ENCODE measurements around the gene DCANP1. TPM values are rescaled to one million over a fixed set of nuclear protein-coding genes. Genes with fewer than 3 reads are reported as not detected.

DCANP1 gene
- total RNA-seq, 1 experiment from 2014 or later = not detected

GRCh38 chr5:135471726-135472125, 24.6 kb upstream of the DCANP1 start:
- DNase-seq (ENCODE audit: low spot score) (no peak), ATAC-seq (no peak)
- TF ChIP-seq ZMAT4 (CRISPR knock-in tag; IDR thresholded peaks at IDR 0.05) (no peak), FOXP4 (CRISPR knock-in tag; IDR thresholded peaks at IDR 0.05) (no peak), CREM (CRISPR knock-in tag; IDR thresholded peaks at IDR 0.05) (no peak), ATF2 (CRISPR knock-in tag; IDR thresholded peaks at IDR 0.05; ENCODE audit: borderline replicate concordance, low read depth) (no peak)
- H3K27me3 Mint-ChIP-seq (ENCODE audit: low read depth) = peaks cover 88% of the 10 kb centered on the region
- POLR2A ChIA-PET = no interaction called here
- no peaks in the 10 kb centered on the region for H3K9me3 Mint-ChIP-seq
- H3K27ac Mint-ChIP-seq = no peak overlapping the region
- H3K4me1 Mint-ChIP-seq = peaks cover 19% of the 10 kb centered on the region
- H3K4me3 Mint-ChIP-seq = no peak overlapping the region
- no peaks in the 10 kb centered on the region for H3K36me3 Mint-ChIP-seq
- CTCF ChIA-PET = no interaction called here

GRCh38 chr5:135469911-135470310, 22.8 kb upstream of the DCANP1 start:
- DNase-seq (ENCODE audit: low spot score) (no peak), ATAC-seq (no peak)
- peaks cover 21% of the 10 kb centered on the region for H3K4me1 Mint-ChIP-seq
- ChIA-PET CTCF (interaction anchor here (1.4 kb wide), 1 partner anchor 81 kb away, joined by 3 read pairs; no protein-coding TSS in a partner anchor), POLR2A (no interaction called here)
- no peak overlapping the region for H3K4me3 Mint-ChIP-seq
- H3K27ac Mint-ChIP-seq = no peak overlapping the region
- no peaks in the 10 kb centered on the region for H3K9me3 Mint-ChIP-seq
- peaks cover 91% of the 10 kb centered on the region for H3K27me3 Mint-ChIP-seq (ENCODE audit: low read depth)
- no peaks in the 10 kb centered on the region for H3K36me3 Mint-ChIP-seq
- TF ChIP-seq ZNF512 (CRISPR knock-in tag; IDR thresholded peaks at IDR 0.05; ENCODE audit: borderline replicate concordance) (no peak), ZNF671 (CRISPR knock-in tag; IDR thresholded peaks at IDR 0.05) (no peak), CREM (CRISPR knock-in tag; IDR thresholded peaks at IDR 0.05) (no peak), ESRRA (CRISPR knock-in tag; IDR thresholded peaks at IDR 0.05; ENCODE audit: borderline replicate concordance) (no peak)

GRCh38 chr5:135468541-135468940, 21.4 kb upstream of the DCANP1 start:
- no peaks in the 10 kb centered on the region for H3K9me3 Mint-ChIP-seq
- ChIA-PET POLR2A (no interaction called here), CTCF (interaction anchor here (8.8 to 11.9 kb wide), 2 partner anchors 82 to 96 kb away, joined by 324 to 524 read pairs; no protein-coding TSS in a partner anchor)
- DNase-seq (ENCODE audit: low spot score) = peak; percentile 1
- ATAC-seq = no peak
- H3K27me3 Mint-ChIP-seq (ENCODE audit: low read depth) = peaks cover 91% of the 10 kb centered on the region
- no peak overlapping the region for H3K4me3 Mint-ChIP-seq
- H3K4me1 Mint-ChIP-seq = peaks cover 19% of the 10 kb centered on the region
- TF ChIP-seq FOXP4 (CRISPR knock-in tag; IDR thresholded peaks at IDR 0.05) (no peak), E2F4 (CRISPR knock-in tag; IDR thresholded peaks at IDR 0.05; ENCODE audit: borderline replicate concordance, low read depth) (no peak)
- H3K36me3 Mint-ChIP-seq = no peaks in the 10 kb centered on the region
- no peak overlapping the region for H3K27ac Mint-ChIP-seq

Data from WTC11 (cell line).